K562 (cell line): ENCODE measurements around the gene FOCAD. TPM values are rescaled to one million over a fixed set of nuclear protein-coding genes. Genes with fewer than 3 reads are reported as not detected.

Experiments used
- ATAC-seq: fragments of 200-7000 bp; cut with Tn5 transposase; 3 replicates; pipeline ENCODE4 v1.9.1; 2020; ENCODE audit warnings: moderate library complexity
- BruUV-seq: library from RNA; stranded (reverse); fragments of 400-500 nt; replicated peaks from 2 replicates; lab custom pipeline; 2021; lab: Mats Ljungman, UMichigan
- CTCF ChIA-PET: fragments of 300-600 bp; formaldehyde crosslinking; extraction: SDS; loops from one replicate; lab custom pipeline; 2021; ENCODE audit warnings: low intra/inter-chr PET ratio; lab: Yijun Ruan, JAX
- POLR2A ChIA-PET: fragments of 300-600, 350-650 bp; sonication (Branson Sonifier 250); formaldehyde crosslinking; extraction: SDS; loops from one replicate; lab custom pipeline; 2021; ENCODE audit warnings: antibody characterized with exemption, inconsistent platforms; lab: Yijun Ruan, JAX
- DNase-seq, 4 experiments: peaks; one replicate each; pipeline versions ENCODE4 v3.0.0 to v3.0.0-alpha.2; 2011 to 2018; ENCODE audit warnings: low spot score in 3 of 4, mixed read lengths in 3 of 4; ENCODE audit errors: extremely low read depth in 1 of 4
- FAIRE-seq: peaks from 2 replicates; lab custom pipeline; 2011; peaks lifted over from hg19 to GRCh38; lab: Jason Lieb, UNC
- H2AFZ ChIP-seq: 2 replicates; pipeline ENCODE4 v1.6.0; 2011; ENCODE audit warnings: low read depth, low read length, control low read depth, inconsistent platforms
- H3K27ac ChIP-seq: fragments of 200-600 bp; 3 replicates; pipeline ENCODE4 v1.8.0; 2011; ENCODE audit warnings: low read depth, mild to moderate bottlenecking, control low read depth, inconsistent platforms, low read length, moderate library complexity, mixed read lengths; ENCODE audit errors: extremely low read depth
- H3K27me3 ChIP-seq, 2 experiments: fragments of 300-600 bp in 1 of 2; 2 replicates in 1 of 2; 3 replicates in 1 of 2; pipeline versions ENCODE4 v1.6.0 to v1.8.0; 2011; ENCODE audit warnings: inconsistent platforms in 2 of 2, low read length in 2 of 2, mild to moderate bottlenecking in 1 of 2, mixed read lengths in 1 of 2, moderate library complexity in 1 of 2; ENCODE audit not compliant: control insufficient read depth in 2 of 2, insufficient read depth in 2 of 2
- H3K36me3 ChIP-seq: fragments of 300-600 bp; 3 replicates; pipeline ENCODE4 v1.8.0; 2011; ENCODE audit warnings: mild to moderate bottlenecking, low read length, inconsistent platforms; ENCODE audit not compliant: control insufficient read depth, insufficient read depth
- H3K4me1 ChIP-seq, 2 experiments: fragments of 200-600 bp in 1 of 2; replicated peaks in 1 of 2; 2 replicates in 1 of 2; 3 replicates in 1 of 2; pipeline versions ENCODE4 v1.5.1 to v1.8.0; 2011; ENCODE audit warnings: inconsistent platforms in 2 of 2, low read length in 2 of 2, mild to moderate bottlenecking in 1 of 2, mixed read lengths in 1 of 2, moderate library complexity in 1 of 2; ENCODE audit not compliant: control insufficient read depth in 2 of 2, insufficient read depth in 2 of 2
- H3K4me2 ChIP-seq: 2 replicates; pipeline ENCODE4 v1.6.1; 2011; ENCODE audit warnings: low read length, control low read depth, inconsistent platforms, mixed read lengths; ENCODE audit not compliant: insufficient read depth
- H3K4me3 ChIP-seq: fragments of 200-600 bp; sonication (generic), shearing (Covaris generic); 2 replicates; pipeline ENCODE4 v1.5.1; 2016; ENCODE audit warnings: control low read depth, inconsistent platforms
- H3K79me2 ChIP-seq: fragments of 200-600 bp; 3 replicates; pipeline ENCODE4 v1.8.0; 2011; ENCODE audit warnings: low read length, inconsistent platforms; ENCODE audit not compliant: control insufficient read depth, insufficient read depth
- H3K9ac ChIP-seq, 2 experiments: 2 replicates each; pipeline versions ENCODE4 v1.6.0 to v1.6.1; 2011; ENCODE audit warnings: low read depth in 2 of 2, low read length in 2 of 2, control low read depth in 1 of 2, inconsistent platforms in 1 of 2, mild to moderate bottlenecking in 1 of 2, mixed read lengths in 1 of 2; ENCODE audit not compliant: insufficient read depth in 1 of 2
- H3K9me1 ChIP-seq: one replicate; pipeline ENCODE4 v1.6.0; 2011; ENCODE audit warnings: inconsistent platforms, mild to moderate bottlenecking, low read length, moderate library complexity; ENCODE audit not compliant: control insufficient read depth, insufficient read depth
- H3K9me3 ChIP-seq: replicated peaks from 2 replicates; pipeline ENCODE4 v1.5.1; 2011; ENCODE audit warnings: low read depth, low read length, inconsistent platforms; ENCODE audit not compliant: control insufficient read depth, insufficient read depth
- H4K20me1 ChIP-seq: replicated peaks from 2 replicates; pipeline ENCODE4 v1.6.1; 2011; ENCODE audit warnings: low read length, inconsistent platforms, mixed read lengths; ENCODE audit not compliant: control insufficient read depth, insufficient read depth
- ASH1L ChIP-seq: fragments of 450-650 bp; IDR thresholded peaks from 2 replicates; pipeline ENCODE4 v1.6.1; 2018; ENCODE audit warnings: borderline replicate concordance, mild to moderate bottlenecking, low read depth; ENCODE audit not compliant: partially characterized antibody
- CTBP1 ChIP-seq: fragments of 450-650 bp; IDR thresholded peaks from 2 replicates; pipeline ENCODE4 v1.6.1; 2016; ENCODE audit warnings: borderline replicate concordance
- ESRRA ChIP-seq: fragments of 450-650 bp; IDR thresholded peaks from 2 replicates; pipeline ENCODE4 v1.6.1; 2014; ENCODE audit warnings: low read depth, mild to moderate bottlenecking, moderate library complexity, borderline replicate concordance
- ETV1 ChIP-seq: fragments of 450-650 bp; conservative IDR thresholded peaks from 2 replicates; pipeline ENCODE4 v1.6.1; 2016; ENCODE audit warnings: missing genetic modification characterization, control low read depth, low read depth, missing compliant biosample characterization
- EZH2 ChIP-seq: IDR thresholded peaks from 2 replicates; pipeline ENCODE4 v1.6.1; 2012; ENCODE audit warnings: low read depth, mild to moderate bottlenecking, inconsistent platforms, low read length, borderline replicate concordance
- KLF6 ChIP-seq: fragments of 250-450 bp; sonication (Bioruptor Pico); IDR thresholded peaks from 2 replicates; pipeline ENCODE4 v1.4.0; 2020; ENCODE audit warnings: mild to moderate bottlenecking, moderate library complexity, borderline replicate concordance
- NR1H2 ChIP-seq: sonication (generic); formaldehyde crosslinking; IDR thresholded peaks from 2 replicates; pipeline ENCODE4 v1.4.0; 2020; ENCODE audit warnings: mild to moderate bottlenecking, missing genetic modification reagents
- TFAM ChIP-seq: fragments of 250-450 bp; sonication (Bioruptor Pico); conservative IDR thresholded peaks from 2 replicates; pipeline ENCODE4 v1.5.0; 2021; ENCODE audit warnings: mild to moderate bottlenecking, moderate library complexity
- ZKSCAN8 ChIP-seq: fragments of 200-800 bp; sonication (Bioruptor generic); IDR thresholded peaks from 2 replicates; pipeline ENCODE4 v1.6.1; 2016; ENCODE audit warnings: missing genetic modification characterization, missing compliant biosample characterization
- ZNF174 ChIP-seq: fragments of 250-450 bp; sonication (Bioruptor Pico); IDR thresholded peaks from 2 replicates; pipeline ENCODE4 v1.4.0; 2020; ENCODE audit warnings: mild to moderate bottlenecking
- WGBS: fragments of 100-300 bp; shearing (Covaris generic); methylation state at CpG from one replicate; pipeline ENCODE4 v1.1.6; 2016; ENCODE audit warnings: low coverage, mixed read lengths; ENCODE audit not compliant: insufficient coverage; ENCODE audit errors: missing lambda C conversion rate; 5-methylcytosine and 5-hydroxymethylcytosine counted together
- in situ Hi-C: fragments of 300-500 bp; cut with MboI; formaldehyde crosslinking; loops from 4 replicates; pipeline ENCODE4 v1.15.0; 2018; ENCODE audit warnings: inconsistent platforms, mixed read lengths
- intact Hi-C: fragments of 100-400 bp; cut with micrococcal nuclease; formaldehyde crosslinking; loops from 2 replicates; pipeline ENCODE4 v1.14.2; 2022
- polyA plus RNA-seq, 8 experiments: library from polyadenylated mRNA; depleted of rRNA in 4 of 8; stranded (reverse) in 5 of 8; unstranded in 3 of 8; fragments of >200 nt; fragmentation: Nextera tagmentation in 2 of 8; fragmentation: Illumina TruSeq in 1 of 8; extraction: Ambion mirVana in 2 of 8; extraction: Trizol in 1 of 8; gene quantifications; 2 replicates each; pipeline versions ENCODE4 v1.2.1 to v1.2.3, GENCODE V29; 2011 to 2014; ENCODE audit warnings: inconsistent platforms in 1 of 8, missing spikeins in 1 of 8
- total RNA-seq, 7 experiments: library from RNA; depleted of rRNA in 6 of 7; stranded (reverse); fragments of >200 nt in 6 of 7; fragmentation: Illumina TruSeq in 2 of 7; extraction: Trizol in 2 of 7; gene quantifications; 2 replicates each; pipeline versions ENCODE4 v1.2.1 to v1.2.3, GENCODE V29; 2011 to 2021; ENCODE audit warnings: low replicate concordance in 1 of 7
- TF ChIP-seq, protein P1 (sequence below), 2 experiments: fragments of 200-800 bp in 1 of 2; sonication (Bioruptor generic) in 1 of 2; sonication (generic) in 1 of 2; formaldehyde crosslinking in 1 of 2; IDR thresholded peaks in 1 of 2; conservative IDR thresholded peaks in 1 of 2; 2 replicates each; pipeline versions ENCODE4 v1.5.0 to v1.6.1; 2016 to 2020; ENCODE audit warnings: missing compliant biosample characterization in 1 of 2, missing genetic modification characterization in 1 of 2, missing genetic modification reagents in 1 of 2
- TF ChIP-seq, protein P2 (sequence below): fragments of 450-650 bp; IDR thresholded peaks from one replicate; pipeline ENCODE4 v1.6.1; 2018; ENCODE audit warnings: mild to moderate bottlenecking, moderate library complexity; ENCODE audit not compliant: partially characterized antibody
- TF ChIP-seq, protein P3 (sequence below): sonication (generic); IDR thresholded peaks from 2 replicates; pipeline ENCODE4 v1.6.1; 2016

The FOCAD gene
- total and polyA plus RNA-seq, 9 of the 15 experiments (the other 6 are each of a cell fraction or from before 2014, with no cell fraction given), result 0.13 to 2.4 (median 1.6) TPM

DNA sequence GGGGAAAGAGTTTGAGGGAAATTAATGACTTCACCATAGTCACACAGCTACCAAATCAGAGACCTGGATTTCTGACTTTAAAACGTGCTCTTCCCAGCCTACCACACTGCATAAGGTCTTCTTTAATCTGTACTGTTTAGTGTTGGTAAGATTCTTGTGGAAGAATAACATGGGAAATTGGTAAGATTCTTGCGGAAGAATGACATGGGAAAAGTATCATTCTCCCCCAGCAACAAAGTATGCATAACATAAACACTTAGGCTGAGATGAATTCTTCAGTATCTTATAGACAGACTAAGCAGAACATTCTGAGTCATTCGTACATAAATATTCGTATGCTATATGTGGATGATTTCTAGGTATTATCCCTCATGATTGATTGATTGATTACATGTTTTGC lies 170.4 kb downstream of the FOCAD start:
- Histone ChIP-seq H3K79me2 (no peaks in the 10 kb centered on the region), H3K9ac (no peak overlapping the region), H3K36me3 (no peaks in the 10 kb centered on the region), H3K9me1 (no peaks in the 10 kb centered on the region), H3K27me3 (no peaks in the 10 kb centered on the region), H3K9me3 (no peaks in the 10 kb centered on the region), H4K20me1 (no peaks in the 10 kb centered on the region), H3K4me1 (no peaks in the 10 kb centered on the region), H3K27ac (no peak overlapping the region), H2AFZ (no peak overlapping the region), H3K4me3 (no peak overlapping the region), H3K4me2 (no peak overlapping the region)
- ATAC-seq (no peak), DNase-seq (no peak), FAIRE-seq (no peak)
- no CpG with 5 or more reads among the region's 4 CpGs for WGBS
- ChIA-PET CTCF (no interaction called here), POLR2A (no interaction called here)
- in situ Hi-C loops, result no loop called here
- TF ChIP-seq ZKSCAN8 (CRISPR knock-in tag) (no peak), ZNF174 (CRISPR knock-in tag) (no peak), CTBP1 (no peak), NR1H2 (CRISPR knock-in tag) (no peak), TFAM (CRISPR knock-in tag) (no peak), ESRRA (no peak), EZH2 (no peak), ASH1L (no peak), ETV1 (tag) (no peak), KLF6 (CRISPR knock-in tag) (no peak)
- TF ChIP-seq, protein P1, sequence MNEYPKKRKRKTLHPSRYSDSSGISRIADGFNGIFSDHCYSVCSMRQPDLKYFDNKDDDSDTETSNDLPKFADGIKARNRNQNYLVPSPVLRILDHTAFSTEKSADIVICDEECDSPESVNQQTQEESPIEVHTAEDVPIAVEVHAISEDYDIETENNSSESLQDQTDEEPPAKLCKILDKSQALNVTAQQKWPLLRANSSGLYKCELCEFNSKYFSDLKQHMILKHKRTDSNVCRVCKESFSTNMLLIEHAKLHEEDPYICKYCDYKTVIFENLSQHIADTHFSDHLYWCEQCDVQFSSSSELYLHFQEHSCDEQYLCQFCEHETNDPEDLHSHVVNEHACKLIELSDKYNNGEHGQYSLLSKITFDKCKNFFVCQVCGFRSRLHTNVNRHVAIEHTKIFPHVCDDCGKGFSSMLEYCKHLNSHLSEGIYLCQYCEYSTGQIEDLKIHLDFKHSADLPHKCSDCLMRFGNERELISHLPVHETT (CRISPR knock-in tag; conservative IDR thresholded peaks at IDR 0.05 in 1 of 2, IDR thresholded peaks at IDR 0.05 in 1 of 2), result no peak
- TF ChIP-seq, protein P2, sequence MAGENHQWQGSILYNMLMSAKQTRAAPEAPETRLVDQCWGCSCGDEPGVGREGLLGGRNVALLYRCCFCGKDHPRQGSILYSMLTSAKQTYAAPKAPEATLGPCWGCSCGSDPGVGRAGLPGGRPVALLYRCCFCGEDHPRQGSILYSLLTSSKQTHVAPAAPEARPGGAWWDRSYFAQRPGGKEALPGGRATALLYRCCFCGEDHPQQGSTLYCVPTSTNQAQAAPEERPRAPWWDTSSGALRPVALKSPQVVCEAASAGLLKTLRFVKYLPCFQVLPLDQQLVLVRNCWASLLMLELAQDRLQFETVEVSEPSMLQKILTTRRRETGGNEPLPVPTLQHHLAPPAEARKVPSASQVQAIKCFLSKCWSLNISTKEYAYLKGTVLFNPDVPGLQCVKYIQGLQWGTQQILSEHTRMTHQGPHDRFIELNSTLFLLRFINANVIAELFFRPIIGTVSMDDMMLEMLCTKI, result no peak
- TF ChIP-seq, protein P3, sequence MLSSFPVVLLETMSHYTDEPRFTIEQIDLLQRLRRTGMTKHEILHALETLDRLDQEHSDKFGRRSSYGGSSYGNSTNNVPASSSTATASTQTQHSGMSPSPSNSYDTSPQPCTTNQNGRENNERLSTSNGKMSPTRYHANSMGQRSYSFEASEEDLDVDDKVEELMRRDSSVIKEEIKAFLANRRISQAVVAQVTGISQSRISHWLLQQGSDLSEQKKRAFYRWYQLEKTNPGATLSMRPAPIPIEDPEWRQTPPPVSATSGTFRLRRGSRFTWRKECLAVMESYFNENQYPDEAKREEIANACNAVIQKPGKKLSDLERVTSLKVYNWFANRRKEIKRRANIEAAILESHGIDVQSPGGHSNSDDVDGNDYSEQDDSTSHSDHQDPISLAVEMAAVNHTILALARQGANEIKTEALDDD, result no peak
- intact Hi-C loops, result no loop called here
- BruUV-seq, result no TSS peak
